CD4-positive, alpha-beta T cell (primary cell): ENCODE results near the gene PLXND1. TPM values are rescaled to one million over a fixed set of nuclear protein-coding genes. Genes with fewer than 3 reads are reported as not detected.

Source experiments
- ATAC-seq: fragments of 200-7000 bp; cut with Tn5 transposase; one replicate; pipeline ENCODE4 v1.10.0; 2022; ENCODE audit warnings: mild to moderate bottlenecking; ENCODE audit not compliant: poor library complexity
- CTCF ChIA-PET: fragments of 350-600 bp; sonication (Branson Sonifier 250); formaldehyde crosslinking; loops from one replicate; lab custom pipeline; 2021; ENCODE audit warnings: antibody characterized with exemption, inconsistent platforms; lab: Charles Lee
- POLR2A ChIA-PET: fragments of 350-600 bp; sonication (Branson Sonifier 250); formaldehyde crosslinking; loops from one replicate; lab custom pipeline; 2021; ENCODE audit warnings: antibody characterized with exemption, inconsistent platforms; lab: Charles Lee
- DNase-seq, 14 experiments: peaks; one replicate each; pipeline ENCODE4 v3.0.0-alpha.2; 2013 to 2020; ENCODE audit warnings: mixed read lengths in 2 of 14
- H3K27ac ChIP-seq, 2 donors: one replicate each; pipeline versions ENCODE4 v1.5.1 to v1.7.0; 2013; ENCODE audit warnings: low read length in 2 of 2, low read depth in 1 of 2, mild to moderate bottlenecking in 1 of 2
- H3K27me3 ChIP-seq, 2 experiments: 1 replicate in 1 of 2; 2 replicates in 1 of 2; pipeline versions ENCODE4 v1.6.1 to v1.7.0; 2013; ENCODE audit warnings: low read length in 2 of 2, control low read depth in 1 of 2, mild to moderate bottlenecking in 1 of 2, moderate library complexity in 1 of 2; ENCODE audit not compliant: insufficient read depth in 2 of 2, control insufficient read depth in 1 of 2
- H3K36me3 ChIP-seq: one replicate; pipeline ENCODE4 v1.6.1; 2013; ENCODE audit warnings: low read length, control low read depth; ENCODE audit not compliant: insufficient read depth
- H3K4me1 ChIP-seq: one replicate; pipeline ENCODE4 v1.6.1; 2013; ENCODE audit warnings: low read length, control low read depth; ENCODE audit not compliant: insufficient read depth
- H3K4me3 ChIP-seq: one replicate; pipeline ENCODE4 v1.5.1; 2013; ENCODE audit warnings: mild to moderate bottlenecking, low read length, moderate library complexity
- H3K9me3 ChIP-seq, 2 experiments: 1 replicate in 1 of 2; 2 replicates in 1 of 2; pipeline versions ENCODE4 v1.6.1 to v1.7.0; 2013; ENCODE audit warnings: low read length in 2 of 2, mild to moderate bottlenecking in 2 of 2, control low read depth in 1 of 2, moderate library complexity in 1 of 2; ENCODE audit not compliant: control insufficient read depth in 1 of 2, insufficient read depth in 1 of 2
- H3K27ac Mint-ChIP-seq: one replicate; pipeline ENCODE4 v1.8.0; 2020; ENCODE audit warnings: mixed read lengths
- H3K27me3 Mint-ChIP-seq: one replicate; pipeline ENCODE4 v1.8.0; 2021; ENCODE audit warnings: mixed read lengths
- H3K36me3 Mint-ChIP-seq: one replicate; pipeline ENCODE4 v1.8.0; 2021; ENCODE audit warnings: low read depth, mixed read lengths
- H3K4me1 Mint-ChIP-seq: one replicate; pipeline ENCODE4 v1.8.0; 2021; ENCODE audit warnings: low read depth, mixed read lengths
- H3K4me3 Mint-ChIP-seq: one replicate; pipeline ENCODE4 v1.8.0; 2020; ENCODE audit warnings: mild to moderate bottlenecking, mixed read lengths
- H3K9me3 Mint-ChIP-seq: one replicate; pipeline ENCODE4 v1.8.0; 2020; ENCODE audit warnings: mixed read lengths
- CTCF ChIP-seq: fragments of 200-600 bp; IDR thresholded peaks from one replicate; pipeline ENCODE4 v1.8.0; 2022; ENCODE audit warnings: antibody characterized with exemption, mild to moderate bottlenecking
- intact Hi-C, 2 experiments: fragments of 100-400 bp; cut with DNase I in 1 of 2; cut with micrococcal nuclease in 1 of 2; formaldehyde crosslinking; loops; one replicate each; pipeline versions ENCODE4 v1.15.1 to v1.9.0; 2023 to 2025; cut with DNase I, micrococcal nuclease
- total RNA-seq, 174 experiments: library from RNA in 2 of 174; stranded (reverse) in 2 of 174; gene quantifications; one replicate each; pipeline ENCODE4 v1.2.3 and lab custom pipeline; 2021 to 2026

PLXND1 gene
- total RNA-seq, 2 experiments from 2014 or later: 61.7 to 62.5 TPM

DNA sequence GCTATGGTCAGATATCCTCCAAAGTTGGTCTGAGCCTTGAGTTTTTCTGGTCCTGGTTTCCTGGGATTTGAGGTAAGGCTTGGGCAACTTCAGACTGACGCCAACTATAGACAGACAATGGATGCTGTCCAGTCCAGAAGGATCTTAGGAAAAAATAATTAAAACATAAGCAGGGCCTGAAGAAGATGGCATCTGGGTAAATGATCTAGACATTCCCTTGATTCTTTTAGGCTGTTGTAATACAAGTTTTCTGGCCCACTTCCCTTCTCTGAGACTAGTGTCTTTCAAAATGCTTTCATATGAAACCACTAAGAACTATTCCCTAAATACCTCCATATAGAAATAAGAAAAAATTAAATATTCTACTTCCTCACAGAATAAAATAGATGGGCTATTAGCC is 47.7 kb upstream of the PLXND1 start:
- ChIA-PET POLR2A (no interaction called here), CTCF (no interaction called here)
- peaks cover 2% of the 10 kb centered on the region for H3K4me1 ChIP-seq
- Mint-ChIP-seq H3K27me3 (no peaks in the 10 kb centered on the region), H3K27ac (no peak overlapping the region), H3K4me3 (no peak overlapping the region), H3K4me1 (peaks cover 14% of the 10 kb centered on the region), H3K36me3 (peaks cover 30% of the 10 kb centered on the region), H3K9me3 (no peaks in the 10 kb centered on the region)
- H3K27me3 ChIP-seq: no peaks in the 10 kb centered on the region
- no peak overlapping the region for H3K27ac ChIP-seq
- DNase-seq: no peak
- TF ChIP-seq CTCF: no peak
- H3K9me3 ChIP-seq: no peaks in the 10 kb centered on the region
- peaks cover 10% of the 10 kb centered on the region for H3K36me3 ChIP-seq
- no peak overlapping the region for H3K4me3 ChIP-seq
- intact Hi-C loops: no loop called here
- no peak for ATAC-seq

- Mint-ChIP-seq H3K27me3 (no peaks in the 10 kb centered on the region), H3K4me1 (peaks cover 6% of the 10 kb centered on the region), H3K27ac (no peak overlapping the region), H3K9me3 (no peaks in the 10 kb centered on the region), H3K36me3 (peaks cover 30% of the 10 kb centered on the region), H3K4me3 (no peak overlapping the region)
- ChIA-PET POLR2A (no interaction called here), CTCF (no interaction called here)
- TF ChIP-seq CTCF: no peak
- H3K27me3 ChIP-seq: no peaks in the 10 kb centered on the region
- no peaks in the 10 kb centered on the region for H3K4me1 ChIP-seq
- H3K4me3 ChIP-seq: no peak overlapping the region
- ATAC-seq: no peak
- H3K9me3 ChIP-seq: no peaks in the 10 kb centered on the region
- no peak overlapping the region for H3K27ac ChIP-seq
- no peak for DNase-seq
- intact Hi-C loops: no loop called here
- peaks cover 10% of the 10 kb centered on the region for H3K36me3 ChIP-seq
These were observed 46.5 kb upstream of the PLXND1 start for GRCh38 chr3:129653019-129653418.

DNA sequence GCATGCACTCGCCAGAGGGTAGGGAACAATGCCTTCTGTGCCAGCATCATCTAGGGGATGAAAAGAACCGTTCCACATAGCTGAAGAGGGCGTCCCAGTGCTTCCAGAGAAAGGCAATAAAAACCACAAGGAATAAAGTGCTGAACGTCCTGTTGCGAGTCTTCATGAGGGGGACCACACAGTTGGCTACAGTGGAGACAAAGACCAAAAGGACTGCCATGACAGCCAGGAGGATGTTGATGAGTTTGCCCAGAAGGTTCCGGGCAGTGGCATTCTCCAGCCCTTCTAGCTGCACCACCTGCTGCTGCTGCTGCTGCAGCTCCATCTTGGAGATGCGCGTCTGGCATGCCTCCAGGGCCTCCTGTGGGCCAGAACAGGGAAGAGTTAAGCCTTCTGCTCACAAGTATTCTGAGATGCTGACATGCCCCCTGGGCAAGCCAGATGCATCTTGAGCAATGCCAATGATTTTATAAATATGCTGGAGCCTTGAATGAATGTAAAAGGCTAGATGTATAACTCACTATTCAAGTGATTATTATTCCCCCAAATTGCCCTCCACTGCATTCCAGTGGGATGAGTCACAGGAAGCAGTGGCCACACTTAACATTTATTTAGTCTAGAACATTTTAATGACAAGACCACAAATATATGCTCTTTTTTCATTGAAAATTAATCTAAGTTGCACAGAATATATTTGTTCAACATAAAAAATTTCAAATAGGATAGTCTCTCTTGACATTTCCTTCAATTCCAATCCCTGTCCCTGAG is 45.1 kb upstream of the PLXND1 start:
- H3K27ac ChIP-seq: no peak overlapping the region
- H3K27me3 ChIP-seq: no peaks in the 10 kb centered on the region
- peaks cover 10% of the 10 kb centered on the region for H3K36me3 ChIP-seq
- no peak for TF ChIP-seq CTCF
- H3K4me1 ChIP-seq: no peaks in the 10 kb centered on the region
- no peak overlapping the region for H3K4me3 ChIP-seq
- Mint-ChIP-seq H3K27ac (no peak overlapping the region), H3K27me3 (no peaks in the 10 kb centered on the region), H3K4me3 (no peak overlapping the region), H3K4me1 (peaks cover 4% of the 10 kb centered on the region), H3K9me3 (no peaks in the 10 kb centered on the region), H3K36me3 (peaks cover 30% of the 10 kb centered on the region)
- ATAC-seq: no peak
- intact Hi-C loops: loop anchor here (1.0 to 2.0 kb wide), 3 partner anchors 171 to 283 kb away; no protein-coding TSS in a partner anchor
- no peak for DNase-seq
- CTCF ChIA-PET: interaction anchor here (0.6 kb wide), 1 partner anchor 84 kb away, joined by 3 read pairs; no protein-coding TSS in a partner anchor
- POLR2A ChIA-PET: no interaction called here
- H3K9me3 ChIP-seq: no peaks in the 10 kb centered on the region
